Astrocyte of the spinal cord (primary cell): ENCODE measurements around the gene CPNE8.

Experiments
- DNase-seq: peaks from one replicate; pipeline ENCODE4 v3.0.0; 2011; ENCODE audit warnings: low read depth, low spot score
- H3K4me3 ChIP-seq: 2 replicates; pipeline ENCODE4 v1.5.1; 2011; ENCODE audit warnings: low read depth, mild to moderate bottlenecking, low read length, moderate library complexity
- CTCF ChIP-seq: IDR thresholded peaks from 2 replicates; pipeline ENCODE4 v1.5.1; 2012; ENCODE audit warnings: low read depth, mild to moderate bottlenecking, low read length, inconsistent platforms
- in situ Hi-C: cut with HindIII; loops from 2 replicates; pipeline ENCODE4 v1.10.0; 2017; ENCODE audit warnings: low sequenced_read_pairs

CPNE8 gene

GRCh38 chr12:38782359-38782758 is 123.0 kb downstream of the CPNE8 start:
- DNase-seq, result no peak
- no peak for TF ChIP-seq CTCF
- H3K4me3 ChIP-seq, result no peak overlapping the region
- in situ Hi-C loops, result no loop called here

GRCh38 chr12:38776647-38777046 is 128.7 kb downstream of the CPNE8 start:
- in situ Hi-C loops, result no loop called here
- TF ChIP-seq CTCF, result no peak
- no peak overlapping the region for H3K4me3 ChIP-seq
- DNase-seq, result no peak

- no peak for DNase-seq
- in situ Hi-C loops, result no loop called here
- H3K4me3 ChIP-seq, result no peak overlapping the region
- TF ChIP-seq CTCF, result no peak
These were observed 129.9 kb downstream of the CPNE8 start for GRCh38 chr12:38775457-38775856.

- H3K4me3 ChIP-seq, result no peak overlapping the region
- no peak for TF ChIP-seq CTCF
- DNase-seq, result no peak
- in situ Hi-C loops, result no loop called here
These were observed 133.0 kb downstream of the CPNE8 start for GRCh38 chr12:38772437-38772836.

- H3K4me3 ChIP-seq, result no peak overlapping the region
- no peak for DNase-seq
- TF ChIP-seq CTCF, result no peak
- in situ Hi-C loops, result no loop called here
These were observed 133.5 kb downstream of the CPNE8 start for GRCh38 chr12:38771871-38772270.

- H3K4me3 ChIP-seq, result no peak overlapping the region
- in situ Hi-C loops, result no loop called here
- no peak for DNase-seq
- no peak for TF ChIP-seq CTCF
These were observed 143.6 kb downstream of the CPNE8 start for GRCh38 chr12:38761636-38762342.
